CD4-positive, alpha-beta T cell treated with Interferon gamma for 1 hour (primary cell): ENCODE measurements around the gene GAS2L3.
"Not testable (repeated sequence)": the region's sequence is repeated elsewhere in the genome, so short reads cannot be mapped to it uniquely, and the experiment has no call there.

Experiments
- DNase-seq: peaks from one replicate; pipeline ENCODE4 v3.0.0-alpha.2; 2020

The GAS2L3 gene

DNA sequence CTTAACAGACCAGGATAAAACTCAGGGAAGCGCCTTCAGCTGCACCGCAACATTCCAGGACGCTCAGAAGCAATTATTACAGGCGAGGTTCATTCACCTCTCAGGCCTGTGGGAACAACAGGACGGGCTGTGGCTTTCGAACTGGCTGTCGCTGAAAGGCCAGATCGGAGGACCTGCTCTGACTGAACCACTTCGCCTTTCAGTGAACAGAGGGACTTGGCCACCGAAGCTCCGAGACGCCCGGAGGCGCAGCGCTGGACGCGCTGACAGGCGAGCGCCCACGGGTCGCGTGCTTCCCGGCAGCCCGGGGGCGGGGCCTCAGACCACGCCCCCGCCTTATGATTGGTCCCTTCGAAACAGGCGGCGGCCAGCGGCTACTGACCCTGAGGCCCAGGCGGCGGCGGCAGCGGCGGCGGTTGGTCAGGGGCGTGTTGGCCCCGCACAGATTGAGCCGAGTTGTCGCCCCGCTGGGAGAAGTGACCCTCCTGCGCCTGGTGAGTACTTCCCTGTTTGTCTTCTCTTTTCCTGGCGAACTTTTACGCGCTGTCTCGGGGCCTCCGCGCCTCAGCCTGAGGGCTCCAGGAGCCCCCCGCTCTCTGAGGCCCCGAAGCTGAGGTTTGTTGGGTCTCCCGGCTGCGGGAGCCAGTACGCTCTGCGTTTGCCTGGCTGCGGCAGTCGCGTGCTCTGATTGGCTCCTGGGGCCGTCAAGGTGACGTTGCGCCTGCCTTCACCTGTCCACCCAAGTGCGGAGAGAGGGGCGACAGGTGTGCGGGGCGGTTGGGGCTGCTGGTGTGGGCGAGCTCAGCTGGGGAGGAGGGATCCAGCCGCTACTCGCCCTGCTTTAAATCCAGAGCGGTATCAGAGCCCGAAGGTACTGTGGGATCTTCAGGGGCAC lies at the start of gene GAS2L3:
GAS2L3 (plus strand) TSS at position 393 of the 895 bp plus-strand sequence. CDS start 21,221 bp downstream, outside the sequence.
- peak; percentile 77 for DNase-seq

GRCh38 chr12:100528034-100528433 lies 45.5 kb upstream of the GAS2L3 start:
- DNase-seq = no peak

- DNase-seq = no peak
Observed at GRCh38 chr12:100528471-100529127, 44.9 kb upstream of the GAS2L3 start.

DNA sequence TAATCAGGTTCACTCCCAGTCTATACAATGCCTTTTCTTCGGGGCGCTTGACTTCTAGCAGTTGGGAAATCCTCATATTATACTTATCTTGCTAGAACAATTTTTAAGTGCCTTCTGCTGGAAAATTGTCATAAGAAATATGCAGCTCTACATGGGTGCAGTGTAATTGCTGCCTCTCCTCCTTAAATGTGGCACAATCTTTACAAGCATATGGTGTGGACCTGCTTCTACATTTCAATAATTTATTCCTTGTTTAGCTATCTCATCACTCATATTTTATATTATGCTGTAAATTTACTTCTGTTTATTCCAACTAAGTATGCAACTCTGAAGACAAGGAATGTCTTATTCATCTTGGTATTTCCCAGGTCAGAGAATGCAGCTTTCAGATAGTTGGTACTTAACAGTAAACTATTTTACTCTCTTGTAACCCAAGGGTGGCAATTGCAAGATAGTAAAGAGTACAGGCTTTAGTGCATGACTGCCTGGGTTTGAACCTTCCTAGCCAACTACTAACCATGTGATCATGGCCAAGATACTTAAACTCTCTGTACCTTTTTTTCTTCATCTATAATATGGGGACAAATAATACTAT lies 43.6 kb upstream of the GAS2L3 start:
- DNase-seq = no peak

- no peak for DNase-seq
Observed at GRCh38 chr12:100533376-100533775, 40.1 kb upstream of the GAS2L3 start.

DNA sequence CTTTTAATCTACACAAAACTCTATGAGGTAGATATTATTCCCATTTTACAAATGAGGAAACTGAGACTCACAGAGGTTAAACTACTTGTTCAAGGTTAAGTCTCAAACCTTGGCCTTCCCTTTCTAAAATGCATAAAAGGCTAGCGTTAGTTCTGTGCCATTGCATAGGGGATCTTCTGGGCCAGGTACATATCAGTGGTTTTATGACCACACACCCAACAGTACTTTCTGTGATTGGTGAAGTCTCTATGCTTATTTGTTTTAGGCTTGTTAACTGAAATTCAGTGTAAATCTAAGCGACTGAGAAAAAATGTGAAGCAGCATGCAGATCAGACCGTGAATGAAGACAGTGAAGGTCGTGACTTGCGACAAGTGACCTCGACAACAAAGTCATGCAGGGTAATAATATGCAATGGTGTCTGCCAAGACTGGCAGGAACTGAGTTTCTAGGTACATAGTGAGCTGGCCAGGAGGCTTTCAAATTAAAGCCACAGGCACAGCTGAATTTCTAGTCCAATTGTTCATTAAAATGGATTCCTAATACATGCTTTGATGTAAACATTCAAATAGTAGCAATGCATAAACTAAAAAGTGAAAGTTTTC lies 38.8 kb upstream of the GAS2L3 start:
- no peak for DNase-seq

DNA sequence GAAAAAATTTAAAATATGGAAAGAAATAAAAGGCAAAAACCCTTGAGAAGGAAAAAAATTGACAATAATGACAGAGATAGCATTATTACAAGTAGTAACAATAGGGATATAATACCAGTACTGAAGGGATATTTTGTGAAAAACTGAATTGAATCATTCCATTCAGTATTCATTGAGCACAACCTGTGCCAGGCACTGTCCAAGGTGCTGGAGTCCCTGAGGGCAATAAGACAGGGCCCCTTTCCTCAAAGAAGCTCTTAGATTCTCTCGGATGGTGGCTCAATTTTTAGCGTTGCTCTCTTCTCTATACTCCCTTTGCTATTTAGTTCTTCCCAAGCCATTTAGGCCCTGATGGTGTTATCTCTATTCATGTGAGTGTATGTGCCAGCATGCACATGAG lies 34.3 kb upstream of the GAS2L3 start:
- no peak for DNase-seq

GRCh38 chr12:100544165-100544564 lies 29.3 kb upstream of the GAS2L3 start:
- no peak for DNase-seq

- DNase-seq = no peak
Observed at GRCh38 chr12:100545092-100545491, 28.4 kb upstream of the GAS2L3 start.

- DNase-seq = no peak
Observed at GRCh38 chr12:100553936-100554335, 19.5 kb upstream of the GAS2L3 start.

DNA sequence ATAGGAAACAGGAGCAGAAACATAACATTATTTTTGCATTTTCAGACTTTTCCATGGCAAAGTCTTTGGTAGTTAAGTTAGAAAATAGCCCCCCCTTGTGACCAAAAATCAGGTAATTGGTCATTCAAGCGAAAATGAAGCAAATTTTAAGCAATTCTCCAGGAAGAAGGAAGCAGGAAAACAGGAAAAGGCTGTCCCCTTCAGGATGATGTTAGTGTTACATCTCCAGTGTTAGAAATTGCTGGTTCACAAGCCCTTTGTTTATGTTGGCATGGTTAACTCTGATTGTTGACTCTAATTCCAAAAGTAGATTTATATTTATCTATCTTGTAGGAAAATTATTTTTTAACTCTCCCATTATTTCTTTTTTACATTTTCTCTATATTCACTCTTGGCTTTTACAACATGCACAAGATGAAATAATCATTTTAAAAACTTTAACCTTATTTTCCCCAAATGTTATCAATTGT lies 18.8 kb upstream of the GAS2L3 start:
- DNase-seq = no peak

DNA sequence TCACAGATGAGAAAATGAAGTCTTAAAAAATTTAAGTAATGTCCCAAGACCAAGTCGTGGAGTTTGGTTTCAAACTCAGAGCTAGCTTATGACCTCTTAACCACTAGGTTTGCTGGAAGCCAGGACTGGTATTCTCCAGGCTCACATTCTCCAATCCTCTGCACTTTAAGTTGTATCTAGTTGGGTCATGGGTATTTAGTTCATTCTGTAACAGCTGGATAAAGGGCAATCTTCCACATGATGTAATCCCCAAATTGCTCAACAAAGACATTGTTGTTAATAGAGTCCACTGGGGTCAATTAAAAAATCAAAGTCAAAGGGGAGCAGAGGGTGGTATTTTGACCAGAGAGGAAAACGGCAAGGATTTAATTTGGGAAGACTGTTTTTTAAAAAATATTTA lies 17.8 kb upstream of the GAS2L3 start:
- no peak for DNase-seq

DNA sequence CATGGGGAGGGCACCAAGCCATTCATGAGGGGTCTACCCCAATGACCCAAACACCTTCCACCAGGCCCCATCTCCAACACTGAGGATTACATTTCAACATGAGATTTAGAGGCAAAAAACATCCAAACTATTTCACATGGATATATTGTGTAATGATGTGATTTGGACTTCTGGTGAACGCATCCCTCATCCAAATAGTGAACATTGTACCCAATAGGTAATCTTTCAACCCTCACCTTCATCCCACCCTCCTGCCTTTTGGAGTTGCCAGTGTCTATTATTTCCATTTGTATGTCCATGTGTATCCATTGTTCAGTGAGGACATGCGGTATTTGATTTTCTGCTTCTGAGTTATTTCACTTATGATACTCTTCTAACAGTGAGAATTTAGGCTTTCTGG lies 16.1 kb upstream of the GAS2L3 start:
- no peak for DNase-seq

GRCh38 chr12:100559261-100559660 lies 14.2 kb upstream of the GAS2L3 start:
- not testable (repeated sequence) for DNase-seq

DNA sequence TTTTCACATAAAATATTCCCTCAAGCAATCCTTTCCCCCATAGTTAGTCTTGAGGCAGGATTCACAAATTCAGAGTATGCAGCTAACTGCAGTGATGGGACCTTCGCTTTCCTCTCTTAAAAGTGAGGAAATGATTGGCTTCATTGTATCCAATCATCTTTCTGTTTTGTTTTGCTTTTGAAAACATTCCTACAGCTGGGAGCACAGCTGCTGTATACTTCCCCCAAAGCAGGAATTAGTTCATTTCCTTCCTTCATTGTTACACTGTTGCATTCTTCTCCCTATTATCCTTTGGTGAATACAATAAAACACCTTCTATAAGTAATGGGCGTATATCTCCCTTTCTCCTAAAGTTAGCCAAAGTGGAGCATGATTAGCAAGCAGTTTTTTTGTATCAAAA lies 9.4 kb upstream of the GAS2L3 start:
- DNase-seq = no peak

DNA sequence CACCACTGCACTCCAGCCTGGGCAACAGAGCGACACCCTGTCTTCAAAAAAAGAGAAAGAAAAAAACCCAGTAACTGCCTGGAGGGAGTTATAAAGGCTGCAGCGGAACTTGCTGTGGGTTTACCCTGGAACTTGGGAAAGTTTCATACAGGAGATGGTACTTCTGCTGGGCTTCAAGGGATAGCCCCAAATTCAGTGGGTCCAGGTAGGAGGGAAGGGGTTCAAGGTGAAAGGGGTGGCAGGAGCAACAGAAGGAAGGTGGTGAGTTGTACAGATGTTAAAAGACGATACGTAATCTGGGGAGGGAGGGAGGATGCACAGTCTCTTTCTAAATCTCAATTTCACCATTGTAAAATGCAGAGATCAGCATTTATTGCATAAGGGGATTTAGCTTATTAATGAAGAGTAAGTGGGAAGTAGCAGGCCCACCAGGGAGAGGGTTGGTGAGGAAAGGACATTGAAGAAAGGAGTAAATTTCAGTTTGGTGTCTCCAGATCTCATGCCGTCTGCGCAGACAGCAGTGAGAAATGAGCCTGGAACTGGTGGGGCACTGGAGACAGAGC lies 8.5 kb upstream of the GAS2L3 start:
- no peak for DNase-seq

DNA sequence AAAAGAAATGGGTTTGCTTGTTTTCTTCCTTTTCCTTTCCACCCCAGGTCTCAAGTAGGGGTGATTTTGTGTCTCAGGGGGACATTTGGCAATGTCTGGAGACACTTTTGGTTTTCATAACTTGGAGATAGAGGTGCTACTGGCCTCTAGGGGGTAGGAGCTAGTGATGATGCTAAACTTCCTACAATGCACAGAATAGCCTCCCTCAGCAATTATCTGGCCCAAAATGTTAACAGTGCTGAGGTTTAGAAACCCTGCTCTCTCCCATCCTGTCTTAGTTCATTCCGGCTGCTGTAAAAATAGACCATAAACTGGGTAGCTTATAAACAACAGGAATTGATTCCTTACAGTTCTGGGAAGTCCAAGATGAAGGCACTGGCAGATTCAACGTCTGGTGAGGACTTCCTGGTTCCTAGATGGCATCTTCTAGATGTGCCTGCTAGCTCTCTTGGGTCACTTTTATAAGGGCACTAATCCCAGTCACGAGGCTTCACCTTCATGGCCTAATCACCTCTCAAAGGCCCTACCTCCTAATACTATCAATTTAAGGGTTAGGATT lies 7.4 kb upstream of the GAS2L3 start:
- no peak for DNase-seq

DNA sequence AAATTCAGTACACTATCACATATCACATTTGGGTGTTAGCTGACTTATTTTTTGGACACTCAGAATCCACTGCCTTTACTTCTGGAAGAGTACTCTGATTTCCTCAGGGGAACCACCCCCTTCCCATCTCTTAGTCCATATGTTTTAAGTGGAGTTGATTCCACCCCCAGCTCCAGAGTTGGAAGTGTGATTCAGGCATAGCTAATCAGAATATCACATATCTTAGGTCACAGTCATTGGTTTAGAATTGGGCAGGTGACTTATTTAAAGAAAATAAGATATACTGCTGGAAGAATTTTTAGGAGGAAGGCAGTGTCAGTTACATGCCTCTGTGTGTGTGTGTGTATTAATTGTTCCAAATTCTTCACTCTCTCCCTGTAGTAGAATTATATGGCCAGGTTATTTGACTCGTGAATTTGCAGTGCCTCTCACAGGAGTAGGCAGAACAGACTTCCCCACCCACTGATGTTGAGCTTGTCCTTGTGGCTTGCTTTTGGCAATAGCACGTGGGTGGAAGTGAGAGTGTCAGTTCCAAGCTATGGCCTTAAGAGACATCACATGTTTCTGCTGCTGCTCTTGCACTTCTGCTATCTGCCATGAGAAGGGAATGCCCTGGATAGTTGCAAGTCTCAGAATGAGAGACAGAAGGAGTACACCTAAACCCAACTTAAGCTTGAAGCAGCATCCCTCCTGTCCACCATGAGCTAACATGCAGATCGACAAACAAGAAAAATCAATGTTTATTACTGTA lies 6.4 kb upstream of the GAS2L3 start:
- peak; percentile 28 for DNase-seq

- no peak for DNase-seq
Observed at GRCh38 chr12:100567945-100568344, 5.5 kb upstream of the GAS2L3 start.

DNA sequence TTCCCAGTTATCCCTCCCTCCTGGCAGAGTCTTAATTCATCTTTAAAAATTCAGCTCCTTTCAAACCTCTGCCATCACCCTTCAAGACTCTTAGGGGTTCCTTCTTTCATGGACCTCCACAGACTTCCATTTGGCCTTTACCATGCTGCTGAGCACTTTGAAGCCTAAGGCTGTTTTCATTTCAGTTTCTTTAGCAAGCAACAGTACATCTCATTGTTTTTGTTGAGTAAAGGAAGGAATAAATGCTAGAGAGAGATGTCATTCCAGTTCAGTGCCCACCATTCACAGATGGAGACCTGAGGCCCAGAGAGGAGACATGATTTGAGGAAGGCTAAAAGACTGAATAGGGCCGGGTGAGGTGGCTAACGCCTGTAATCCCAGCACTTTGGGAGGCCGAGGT lies 1.3 kb upstream of the GAS2L3 start:
- DNase-seq = no peak

GRCh38 chr12:100574187-100575074 lies 947 bp downstream of the GAS2L3 start:
- no peak for DNase-seq
